Bladder microvascular endothelial cell (primary cell): ENCODE measurements around the gene SERPINA1. TPM values are rescaled to one million over a fixed set of nuclear protein-coding genes. Genes with fewer than 3 reads are reported as not detected.

Experiments
- total RNA-seq: library from RNA; depleted of rRNA; stranded (reverse); fragments of >200 nt; gene quantifications from 2 replicates; pipeline ENCODE4 v1.2.3, GENCODE V29; 2014

Gene SERPINA1
- not detected in 2 replicates for total RNA-seq

DNA sequence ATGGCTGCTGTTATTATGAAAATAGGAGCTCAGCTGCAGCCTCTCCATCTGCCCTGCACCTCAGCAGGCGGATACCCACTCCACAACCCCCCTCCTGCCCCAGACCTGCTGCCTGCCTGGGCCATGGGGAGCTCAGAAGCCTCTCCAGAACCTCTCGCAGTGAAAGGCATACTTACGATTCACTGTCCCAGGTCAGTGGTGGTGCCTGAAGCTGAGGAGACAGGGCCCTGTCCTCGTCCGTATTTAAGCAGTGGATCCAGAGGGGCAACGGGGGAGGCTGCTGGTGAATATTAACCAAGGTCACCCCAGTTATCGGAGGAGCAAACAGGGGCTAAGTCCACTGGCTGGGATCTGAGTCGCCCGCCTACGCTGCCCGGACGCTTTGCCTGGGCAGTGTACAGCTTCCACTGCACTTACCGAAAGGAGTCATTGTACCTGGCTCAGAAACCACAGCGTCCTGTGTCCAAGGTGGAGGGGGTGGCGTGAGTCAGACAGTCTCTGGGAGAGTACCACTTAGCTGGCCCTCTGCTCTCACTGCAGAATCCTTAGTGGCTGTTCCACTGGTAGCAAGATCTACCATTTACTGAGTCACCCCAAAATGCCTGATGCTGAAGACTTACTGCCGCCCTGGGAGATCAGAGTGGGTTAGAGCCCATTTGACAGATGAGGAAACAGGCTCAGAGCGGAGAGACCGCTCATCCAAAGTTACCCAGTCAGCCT is at the start of gene SERPINA1:
TSS of gene SERPINA1 (minus strand) at position 219 of the 720 bp plus-strand sequence. CDS start 5,365 bp downstream, outside the sequence.

GRCh38 chr14:94366146-94366915 is 22.1 kb downstream of the SERPINA1 start, which contains the start of gene SERPINA2:
SERPINA2 (minus strand) TSS chr14:94366698.

Other genes starting within 250 kb of the SERPINA1 start
- gene PPP4R4, start 214.3 kb downstream of the SERPINA1 start, total RNA-seq: under 0.01 and 0.16 TPM in 2 replicates
- not detected in 2 replicates for gene SERPINA10, start 95.3 kb downstream of the SERPINA1 start, total RNA-seq
- not detected in 2 replicates for gene SERPINA6, start 65.3 kb downstream of the SERPINA1 start, total RNA-seq
- gene SERPINA2, start 21.9 kb downstream of the SERPINA1 start, total RNA-seq: not detected in 2 replicates
- gene SERPINA11, start 64.2 kb upstream of the SERPINA1 start, total RNA-seq: not detected in 2 replicates
- gene SERPINA9, start 87.6 kb upstream of the SERPINA1 start, total RNA-seq: not detected in 2 replicates
- not detected in 2 replicates for gene SERPINA12, start 120.9 kb upstream of the SERPINA1 start, total RNA-seq
- gene SERPINA4, start 172.8 kb upstream of the SERPINA1 start, total RNA-seq: not detected in 2 replicates
- 0.31 TPM in 1 of 2 replicates, not detected in the other for gene SERPINA5, start 192.8 kb upstream of the SERPINA1 start, total RNA-seq
- gene SERPINA3, start 223.8 kb upstream of the SERPINA1 start, total RNA-seq: 0.16 and 0.19 TPM in 2 replicates